ENCODE measurements around the gene VWF. TPM values are rescaled to one million over a fixed set of nuclear protein-coding genes. Genes with fewer than 3 reads are reported as not detected.

VWF gene
- polyA plus RNA-seq, 2 donors, result 14.8 to 38.4 TPM

- no peaks in the 10 kb centered on the region for H3K36me3 ChIP-seq (ENCODE audit: control insufficient read depth in 2 of 2, insufficient read depth in 2 of 2, low read length in 1 of 2)
- H3K9me3 ChIP-seq (ENCODE audit: control insufficient read depth in 2 of 2, insufficient read depth in 1 of 2, low read depth in 1 of 2, low read length in 1 of 2), result peaks cover 0 to 4% of the 10 kb centered on the region in 2 donors
- H3K4me3 ChIP-seq (ENCODE audit: low read depth in 1 of 2, low read length in 2 of 2), result no peak overlapping the region
- no peaks in the 10 kb centered on the region for H3K27me3 ChIP-seq (ENCODE audit: control insufficient read depth in 1 of 2, insufficient read depth in 2 of 2, low read length in 2 of 2)
- 64 to 66% methylated on average over 12 to 14 of the region's 14 CpGs for WGBS, 2 donors
- H3K27ac ChIP-seq (ENCODE audit: low read depth in 2 of 2, low read length in 1 of 2), result no peak overlapping the region
- H3K4me1 ChIP-seq (ENCODE audit: control insufficient read depth in 2 of 2, insufficient read depth in 2 of 2, low read length in 1 of 2), result no peaks in the 10 kb centered on the region
Observed at GRCh38 chr12:5923043-5923605, 201.3 kb downstream of the VWF start.

DNA sequence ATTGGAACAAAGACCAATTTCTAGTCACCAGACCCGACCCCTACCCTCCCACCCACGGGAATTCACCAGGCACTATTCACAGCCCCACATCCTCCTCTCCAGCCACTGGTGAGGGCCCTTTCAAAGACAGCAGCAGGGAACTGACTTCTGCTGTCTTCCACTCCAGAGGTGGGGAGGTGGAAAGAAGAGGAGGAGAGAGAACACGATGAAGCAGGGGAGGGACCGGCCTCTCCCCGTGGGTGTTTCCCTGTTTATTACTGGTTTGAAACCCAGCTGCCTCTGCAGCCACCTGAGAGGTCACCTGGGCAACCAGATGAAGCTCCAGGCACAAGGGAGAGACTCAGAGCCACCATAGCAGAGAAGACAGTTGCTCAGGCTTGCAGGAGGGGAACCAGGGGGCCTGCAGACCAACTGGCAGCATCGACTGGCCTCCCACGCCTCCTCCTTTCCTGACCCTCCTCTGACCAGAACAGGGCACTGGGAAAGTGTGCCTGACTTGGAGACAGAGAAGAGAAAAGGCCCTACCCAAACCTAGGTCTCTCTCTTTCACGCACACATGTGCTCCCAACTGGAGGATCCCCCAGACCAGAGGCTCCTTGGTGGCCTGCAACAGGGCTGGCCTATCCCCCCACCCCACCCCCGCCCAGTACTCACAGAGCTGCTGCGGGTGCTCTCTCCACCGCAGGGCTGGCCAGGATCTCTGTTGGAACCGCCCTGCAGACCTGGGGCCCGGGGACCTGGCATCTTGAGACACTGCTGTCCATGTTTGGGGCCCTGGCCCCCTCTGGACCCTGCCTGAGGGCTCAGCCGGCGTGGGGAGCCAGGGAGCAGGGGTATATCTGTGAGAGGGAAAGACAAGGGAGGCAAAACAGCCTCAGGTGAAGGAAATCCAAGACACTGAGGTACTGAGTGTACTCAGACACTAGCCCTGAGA, 202.2 kb downstream of the VWF start:
- Histone ChIP-seq H3K4me1 (ENCODE audit: control insufficient read depth in 2 of 2, insufficient read depth in 2 of 2, low read length in 1 of 2) (no peaks in the 10 kb centered on the region), H3K9me3 (ENCODE audit: control insufficient read depth in 2 of 2, insufficient read depth in 1 of 2, low read depth in 1 of 2, low read length in 1 of 2) (peaks cover 0 to 4% of the 10 kb centered on the region in 2 donors), H3K4me3 (ENCODE audit: low read depth in 1 of 2, low read length in 2 of 2) (no peak overlapping the region), H3K36me3 (ENCODE audit: control insufficient read depth in 2 of 2, insufficient read depth in 2 of 2, low read length in 1 of 2) (no peaks in the 10 kb centered on the region), H3K27me3 (ENCODE audit: control insufficient read depth in 1 of 2, insufficient read depth in 2 of 2, low read length in 2 of 2) (no peaks in the 10 kb centered on the region), H3K27ac (ENCODE audit: low read depth in 2 of 2, low read length in 1 of 2) (no peak overlapping the region)
- WGBS, 2 donors, result 70 to 73% methylated on average over 15 of the region's 15 CpGs

GRCh38 chr12:5921027-5921909, 203.2 kb downstream of the VWF start:
- Histone ChIP-seq H3K4me3 (ENCODE audit: low read depth in 1 of 2, low read length in 2 of 2) (no peak overlapping the region), H3K27ac (ENCODE audit: low read depth in 2 of 2, low read length in 1 of 2) (no peak overlapping the region), H3K9me3 (ENCODE audit: control insufficient read depth in 2 of 2, insufficient read depth in 1 of 2, low read depth in 1 of 2, low read length in 1 of 2) (peaks cover 0 to 4% of the 10 kb centered on the region in 2 donors), H3K36me3 (ENCODE audit: control insufficient read depth in 2 of 2, insufficient read depth in 2 of 2, low read length in 1 of 2) (no peaks in the 10 kb centered on the region), H3K4me1 (ENCODE audit: control insufficient read depth in 2 of 2, insufficient read depth in 2 of 2, low read length in 1 of 2) (no peaks in the 10 kb centered on the region), H3K27me3 (ENCODE audit: control insufficient read depth in 1 of 2, insufficient read depth in 2 of 2, low read length in 2 of 2) (no peaks in the 10 kb centered on the region)
- WGBS, 2 donors, result 90 to 95% methylated on average over 25 of the region's 25 CpGs

DNA sequence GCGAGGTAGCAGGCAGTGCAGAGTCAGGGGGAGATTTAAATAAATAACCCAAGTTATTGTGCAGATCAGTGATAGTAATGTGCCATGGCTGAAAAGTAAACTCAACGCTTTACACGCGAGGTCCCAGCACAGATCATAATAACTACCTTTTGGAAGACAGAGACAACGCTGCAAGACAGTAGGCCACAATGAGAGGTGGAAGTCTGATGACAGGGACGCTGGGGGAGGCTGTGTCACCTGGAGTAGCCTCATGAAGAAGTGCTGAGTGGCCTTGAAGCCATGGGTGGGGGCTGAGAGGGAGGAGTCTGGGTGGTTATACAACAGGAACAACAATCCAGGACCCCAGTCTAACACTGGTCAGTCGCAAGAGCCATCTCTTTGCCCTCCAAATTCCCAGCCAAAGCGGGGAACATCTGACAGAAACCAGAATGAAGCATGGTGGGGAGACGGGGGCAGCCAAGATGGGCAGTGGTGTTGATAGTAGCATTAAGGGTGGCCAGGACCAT, 207.6 kb downstream of the VWF start:
- peaks cover 0 to 4% of the 10 kb centered on the region in 2 donors for H3K9me3 ChIP-seq (ENCODE audit: control insufficient read depth in 2 of 2, insufficient read depth in 1 of 2, low read depth in 1 of 2, low read length in 1 of 2)
- no peaks in the 10 kb centered on the region for H3K36me3 ChIP-seq (ENCODE audit: control insufficient read depth in 2 of 2, insufficient read depth in 2 of 2, low read length in 1 of 2)
- no peaks in the 10 kb centered on the region for H3K27me3 ChIP-seq (ENCODE audit: control insufficient read depth in 1 of 2, insufficient read depth in 2 of 2, low read length in 2 of 2)
- no peaks in the 10 kb centered on the region for H3K4me1 ChIP-seq (ENCODE audit: control insufficient read depth in 2 of 2, insufficient read depth in 2 of 2, low read length in 1 of 2)
- no peak overlapping the region for H3K4me3 ChIP-seq (ENCODE audit: low read depth in 1 of 2, low read length in 2 of 2)
- no peak overlapping the region for H3K27ac ChIP-seq (ENCODE audit: low read depth in 2 of 2, low read length in 1 of 2)
- WGBS, 2 donors, result 74 to 75% methylated on average over 9 of the region's 9 CpGs

GRCh38 chr12:5915511-5915910, 209.0 kb downstream of the VWF start:
- no peaks in the 10 kb centered on the region for H3K27me3 ChIP-seq (ENCODE audit: control insufficient read depth in 1 of 2, insufficient read depth in 2 of 2, low read length in 2 of 2)
- H3K4me1 ChIP-seq (ENCODE audit: control insufficient read depth in 2 of 2, insufficient read depth in 2 of 2, low read length in 1 of 2), result no peaks in the 10 kb centered on the region
- H3K9me3 ChIP-seq (ENCODE audit: control insufficient read depth in 2 of 2, insufficient read depth in 1 of 2, low read depth in 1 of 2, low read length in 1 of 2), result peaks cover 0 to 4% of the 10 kb centered on the region in 2 donors
- H3K27ac ChIP-seq (ENCODE audit: low read depth in 2 of 2, low read length in 1 of 2), result no peak overlapping the region
- WGBS, 2 donors, result 83 to 90% methylated on average over 4 of the region's 4 CpGs
- H3K36me3 ChIP-seq (ENCODE audit: control insufficient read depth in 2 of 2, insufficient read depth in 2 of 2, low read length in 1 of 2), result no peaks in the 10 kb centered on the region
- no peak overlapping the region for H3K4me3 ChIP-seq (ENCODE audit: low read depth in 1 of 2, low read length in 2 of 2)

GRCh38 chr12:5914387-5915149, 209.9 kb downstream of the VWF start:
- H3K27me3 ChIP-seq (ENCODE audit: control insufficient read depth in 1 of 2, insufficient read depth in 2 of 2, low read length in 2 of 2), result no peaks in the 10 kb centered on the region
- 79 to 82% methylated on average over 11 of the region's 11 CpGs for WGBS, 2 donors
- H3K36me3 ChIP-seq (ENCODE audit: control insufficient read depth in 2 of 2, insufficient read depth in 2 of 2, low read length in 1 of 2), result no peaks in the 10 kb centered on the region
- H3K4me1 ChIP-seq (ENCODE audit: control insufficient read depth in 2 of 2, insufficient read depth in 2 of 2, low read length in 1 of 2), result no peaks in the 10 kb centered on the region
- no peak overlapping the region for H3K27ac ChIP-seq (ENCODE audit: low read depth in 2 of 2, low read length in 1 of 2)
- H3K4me3 ChIP-seq (ENCODE audit: low read depth in 1 of 2, low read length in 2 of 2), result no peak overlapping the region
- H3K9me3 ChIP-seq (ENCODE audit: control insufficient read depth in 2 of 2, insufficient read depth in 1 of 2, low read depth in 1 of 2, low read length in 1 of 2), result peaks cover 0 to 4% of the 10 kb centered on the region in 2 donors

DNA sequence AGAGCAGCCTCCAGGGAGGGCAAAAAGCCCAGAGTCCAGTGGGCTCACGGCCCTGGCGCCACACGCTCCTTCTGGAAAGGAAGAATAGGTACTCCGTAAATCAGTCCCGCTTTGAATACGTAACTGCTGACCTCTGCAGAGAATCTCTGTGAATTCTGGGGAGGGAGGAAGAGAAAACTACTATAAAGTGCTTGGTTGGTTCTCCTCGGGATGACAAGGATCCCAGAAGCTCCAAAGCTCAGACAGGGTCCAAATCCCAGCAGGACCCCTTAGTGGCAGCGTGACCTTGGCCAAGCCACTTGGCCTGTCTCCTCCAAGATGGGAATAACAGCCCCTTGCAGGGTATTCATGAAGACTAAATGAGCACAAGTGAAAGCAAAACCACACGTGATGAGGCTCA, 211.1 kb downstream of the VWF start:
- Histone ChIP-seq H3K9me3 (ENCODE audit: control insufficient read depth in 2 of 2, insufficient read depth in 1 of 2, low read depth in 1 of 2, low read length in 1 of 2) (no peaks in the 10 kb centered on the region), H3K4me3 (ENCODE audit: low read depth in 1 of 2, low read length in 2 of 2) (no peak overlapping the region), H3K27ac (ENCODE audit: low read depth in 2 of 2, low read length in 1 of 2) (no peak overlapping the region), H3K4me1 (ENCODE audit: control insufficient read depth in 2 of 2, insufficient read depth in 2 of 2, low read length in 1 of 2) (no peaks in the 10 kb centered on the region), H3K27me3 (ENCODE audit: control insufficient read depth in 1 of 2, insufficient read depth in 2 of 2, low read length in 2 of 2) (peaks cover 0 to 3% of the 10 kb centered on the region in 2 donors), H3K36me3 (ENCODE audit: control insufficient read depth in 2 of 2, insufficient read depth in 2 of 2, low read length in 1 of 2) (no peaks in the 10 kb centered on the region)
- WGBS, 2 donors, result 82 to 90% methylated on average over 9 of the region's 9 CpGs

- WGBS, 2 donors, result 75 to 77% methylated on average over 19 of the region's 19 CpGs
- H3K4me1 ChIP-seq (ENCODE audit: control insufficient read depth in 2 of 2, insufficient read depth in 2 of 2, low read length in 1 of 2), result peaks cover 0 to 2% of the 10 kb centered on the region in 2 donors
- H3K36me3 ChIP-seq (ENCODE audit: control insufficient read depth in 2 of 2, insufficient read depth in 2 of 2, low read length in 1 of 2), result no peaks in the 10 kb centered on the region
- no peaks in the 10 kb centered on the region for H3K9me3 ChIP-seq (ENCODE audit: control insufficient read depth in 2 of 2, insufficient read depth in 1 of 2, low read depth in 1 of 2, low read length in 1 of 2)
- no peak overlapping the region for H3K27ac ChIP-seq (ENCODE audit: low read depth in 2 of 2, low read length in 1 of 2)
- peaks cover 0 to 3% of the 10 kb centered on the region in 2 donors for H3K27me3 ChIP-seq (ENCODE audit: control insufficient read depth in 1 of 2, insufficient read depth in 2 of 2, low read length in 2 of 2)
- H3K4me3 ChIP-seq (ENCODE audit: low read depth in 1 of 2, low read length in 2 of 2), result no peak overlapping the region
Observed at GRCh38 chr12:5912437-5913334, 211.8 kb downstream of the VWF start.
